DOHH2 (cell line): ENCODE results near the gene NPIPB8.
"Not testable (repeated sequence)": the region's sequence is repeated elsewhere in the genome, so short reads cannot be mapped to it uniquely, and the experiment has no call there.

Source experiments
- H3F3A ChIP-seq: fragments of 200-600 bp; sonication (generic), shearing (Covaris generic); 2 replicates; pipeline ENCODE4 v1.6.0; 2016; ENCODE audit warnings: antibody characterized with exemption, mild to moderate bottlenecking; ENCODE audit not compliant: control insufficient read depth, insufficient read depth
- H3K27ac ChIP-seq: fragments of 200-600 bp; sonication (generic); 2 replicates; pipeline ENCODE4 v1.5.1; 2014; ENCODE audit warnings: low read depth, mild to moderate bottlenecking, low read length, moderate library complexity
- H3K27me3 ChIP-seq: fragments of 200-600 bp; sonication (generic); 2 replicates; pipeline ENCODE4 v1.6.1; 2014; ENCODE audit warnings: mild to moderate bottlenecking, low read length, mixed read lengths; ENCODE audit not compliant: control insufficient read depth
- H3K36me3 ChIP-seq: fragments of 200-600 bp; sonication (generic); 2 replicates; pipeline ENCODE4 v1.6.1; 2014; ENCODE audit warnings: mild to moderate bottlenecking, low read length, moderate library complexity, mixed read lengths; ENCODE audit not compliant: control insufficient read depth
- H3K4me1 ChIP-seq: fragments of 200-600 bp; sonication (generic); 2 replicates; pipeline ENCODE4 v1.6.1; 2014; ENCODE audit warnings: mild to moderate bottlenecking, low read length, mixed read lengths; ENCODE audit not compliant: control insufficient read depth
- H3K4me2 ChIP-seq: fragments of 200-600 bp; sonication (generic); 2 replicates; pipeline ENCODE4 v1.6.0; 2014; ENCODE audit warnings: mild to moderate bottlenecking, low read length, moderate library complexity
- H3K4me3 ChIP-seq: fragments of 200-600 bp; sonication (generic); 2 replicates; pipeline ENCODE4 v1.5.1; 2014; ENCODE audit warnings: mild to moderate bottlenecking, low read length, mixed read lengths
- H3K79me2 ChIP-seq: fragments of 200-600 bp; sonication (generic); 2 replicates; pipeline ENCODE4 v1.6.1; 2014; ENCODE audit warnings: mild to moderate bottlenecking, low read length, mixed read lengths; ENCODE audit not compliant: control insufficient read depth
- H3K9me2 ChIP-seq: fragments of 200-600 bp; sonication (generic); replicated peaks from 2 replicates; pipeline ENCODE4 v1.6.1; 2014; ENCODE audit warnings: mild to moderate bottlenecking, low read length, mixed read lengths; ENCODE audit not compliant: control insufficient read depth
- H3K9me3 ChIP-seq: fragments of 200-600 bp; sonication (generic); 2 replicates; pipeline ENCODE4 v1.6.1; 2014; ENCODE audit warnings: antibody characterized with exemption, low read length, mixed read lengths; ENCODE audit not compliant: control insufficient read depth, insufficient read depth
- H4K20me1 ChIP-seq: fragments of 200-600 bp; sonication (generic); 2 replicates; pipeline ENCODE4 v1.6.0; 2014; ENCODE audit warnings: low read depth, mild to moderate bottlenecking, antibody characterized with exemption, low read length, moderate library complexity; ENCODE audit not compliant: control insufficient read depth, insufficient read depth
- EZH2phosphoT487 ChIP-seq: fragments of 200-600 bp; sonication (generic); IDR thresholded peaks from 2 replicates; pipeline ENCODE4 v1.6.1; 2017; ENCODE audit warnings: borderline replicate concordance, mild to moderate bottlenecking, antibody characterized with exemption, low read length, moderate library complexity, mixed read lengths
- TF ChIP-seq, protein P1 (sequence below): fragments of 200-600 bp; sonication (generic); IDR thresholded peaks from one replicate; pipeline ENCODE4 v1.5.1; 2014; ENCODE audit warnings: antibody characterized with exemption, mild to moderate bottlenecking, low read depth, low read length; ENCODE audit not compliant: poor library complexity, severe bottlenecking

NPIPB8 gene

DNA sequence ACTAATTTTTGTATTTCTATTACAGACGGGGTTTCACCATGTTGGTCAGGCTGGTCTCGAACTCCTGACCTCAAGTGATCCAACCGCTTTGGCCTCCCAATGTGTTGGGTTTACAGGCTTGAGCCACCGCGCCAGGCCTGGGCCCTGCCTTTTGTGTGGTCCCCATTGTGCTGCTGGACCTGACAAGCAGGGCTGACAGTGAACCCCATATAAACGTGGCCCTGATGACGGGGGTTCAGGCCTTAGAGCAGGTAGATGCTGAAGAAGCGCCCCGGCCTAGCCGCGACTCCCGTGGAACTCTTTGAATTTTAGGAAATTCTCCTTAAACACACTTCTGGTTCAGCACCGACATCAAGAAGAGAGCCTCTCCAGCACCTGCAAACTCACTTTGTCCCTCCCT is 36.3 kb upstream of the NPIPB8 start:
- H3K36me3 ChIP-seq, H3K4me3 ChIP-seq, H3K9me2 ChIP-seq, H3K4me2 ChIP-seq, H3K9me3 ChIP-seq, H4K20me1 ChIP-seq, H3K79me2 ChIP-seq, H3K27ac ChIP-seq, H3K27me3 ChIP-seq: not testable (repeated sequence)
- H3F3A ChIP-seq: peaks cover 18% of the 10 kb centered on the region
- peaks cover 21% of the 10 kb centered on the region for H3K4me1 ChIP-seq

DNA sequence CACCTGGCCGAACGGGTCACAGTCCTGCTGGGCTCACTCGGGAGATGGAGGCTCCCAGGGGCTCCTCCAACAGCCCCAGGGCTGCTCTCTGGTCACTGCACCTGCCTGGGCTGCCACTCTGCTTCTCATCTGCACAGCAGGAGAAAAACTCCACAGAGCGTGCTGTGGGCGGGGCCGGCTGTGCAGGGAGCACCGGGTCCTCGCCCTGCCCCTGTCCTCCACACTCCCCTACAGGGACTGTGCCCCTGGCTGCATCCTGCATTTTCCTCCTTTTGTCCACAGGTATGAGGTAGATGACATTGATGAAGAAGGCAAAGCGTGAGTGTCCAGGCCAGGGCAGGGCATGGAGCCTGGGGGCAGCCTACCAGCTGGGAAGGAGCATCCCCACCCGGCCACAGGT is 35.8 kb upstream of the NPIPB8 start:
- not testable (repeated sequence) for H3K9me3 ChIP-seq, H3K9me2 ChIP-seq, H4K20me1 ChIP-seq, H3K4me2 ChIP-seq, H3K4me3 ChIP-seq, H3K36me3 ChIP-seq, H3K79me2 ChIP-seq, H3K27ac ChIP-seq, H3K27me3 ChIP-seq
- H3F3A ChIP-seq: peaks cover 18% of the 10 kb centered on the region
- peaks cover 19% of the 10 kb centered on the region for H3K4me1 ChIP-seq

DNA sequence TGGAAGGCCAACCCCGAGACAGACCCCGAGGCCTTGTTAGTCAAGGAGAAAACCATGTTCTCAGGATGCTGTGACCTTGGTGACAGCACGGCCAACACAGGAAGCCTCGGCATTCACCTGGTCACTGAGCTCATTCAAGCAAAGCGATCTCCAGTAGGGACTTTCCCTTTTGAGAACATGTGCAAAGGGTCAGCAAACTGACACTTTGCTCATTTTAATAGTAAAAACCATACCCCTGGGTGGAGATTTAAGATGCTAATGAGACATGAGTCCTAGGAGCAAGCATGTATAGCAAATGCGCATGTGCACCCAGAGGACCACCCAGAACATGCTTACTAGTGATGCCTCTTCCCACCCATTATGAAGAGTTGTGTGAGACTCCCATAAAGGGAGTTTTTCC is 35.3 kb upstream of the NPIPB8 start:
- H3K79me2 ChIP-seq: no peaks in the 10 kb centered on the region
- TF ChIP-seq, protein P1, sequence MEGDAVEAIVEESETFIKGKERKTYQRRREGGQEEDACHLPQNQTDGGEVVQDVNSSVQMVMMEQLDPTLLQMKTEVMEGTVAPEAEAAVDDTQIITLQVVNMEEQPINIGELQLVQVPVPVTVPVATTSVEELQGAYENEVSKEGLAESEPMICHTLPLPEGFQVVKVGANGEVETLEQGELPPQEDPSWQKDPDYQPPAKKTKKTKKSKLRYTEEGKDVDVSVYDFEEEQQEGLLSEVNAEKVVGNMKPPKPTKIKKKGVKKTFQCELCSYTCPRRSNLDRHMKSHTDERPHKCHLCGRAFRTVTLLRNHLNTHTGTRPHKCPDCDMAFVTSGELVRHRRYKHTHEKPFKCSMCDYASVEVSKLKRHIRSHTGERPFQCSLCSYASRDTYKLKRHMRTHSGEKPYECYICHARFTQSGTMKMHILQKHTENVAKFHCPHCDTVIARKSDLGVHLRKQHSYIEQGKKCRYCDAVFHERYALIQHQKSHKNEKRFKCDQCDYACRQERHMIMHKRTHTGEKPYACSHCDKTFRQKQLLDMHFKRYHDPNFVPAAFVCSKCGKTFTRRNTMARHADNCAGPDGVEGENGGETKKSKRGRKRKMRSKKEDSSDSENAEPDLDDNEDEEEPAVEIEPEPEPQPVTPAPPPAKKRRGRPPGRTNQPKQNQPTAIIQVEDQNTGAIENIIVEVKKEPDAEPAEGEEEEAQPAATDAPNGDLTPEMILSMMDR: no peak
- no peak for TF ChIP-seq EZH2phosphoT487

DNA sequence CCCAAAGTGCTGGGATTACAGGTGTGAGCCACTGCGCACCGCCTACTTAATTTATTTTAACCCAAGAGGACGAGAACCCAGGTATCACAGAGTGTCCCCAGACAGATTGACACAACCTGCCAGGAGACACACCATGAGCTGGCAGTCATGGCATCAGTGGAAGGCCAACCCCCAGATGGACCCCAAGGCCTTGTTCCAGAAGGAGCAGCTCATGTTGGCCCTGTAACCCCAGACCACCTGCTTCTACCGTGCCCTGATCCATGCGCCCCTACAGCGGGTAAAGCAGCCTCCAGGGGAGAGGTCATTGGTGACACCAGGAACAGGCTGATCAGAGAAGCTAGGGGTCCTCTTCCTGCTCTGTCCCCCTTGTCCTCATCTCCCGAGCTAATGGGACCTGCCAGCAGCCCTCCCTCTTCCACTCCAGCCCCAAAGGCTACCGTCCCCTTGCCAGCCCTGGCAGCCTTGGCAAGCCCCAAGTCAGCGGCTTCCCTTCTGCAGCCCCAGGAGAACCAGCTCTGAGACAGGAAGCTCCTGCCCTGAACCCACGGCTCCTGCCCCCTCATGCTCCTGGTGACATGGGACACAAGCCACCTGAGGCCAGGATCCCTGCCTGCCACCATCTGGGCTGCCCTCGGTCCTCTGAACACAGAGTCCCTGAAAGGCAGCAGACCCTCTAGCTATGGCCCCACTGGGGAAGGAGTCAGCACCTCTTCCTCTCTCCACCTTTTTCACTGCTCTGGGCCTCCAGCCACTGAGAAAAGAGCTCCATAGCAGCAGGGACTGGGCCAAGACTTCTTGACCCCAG is 34.3 kb upstream of the NPIPB8 start:
- H3K4me3 ChIP-seq: no peak overlapping the region
- peaks cover 12% of the 10 kb centered on the region for H3K4me1 ChIP-seq
- no peaks in the 10 kb centered on the region for H3K79me2 ChIP-seq
- no peaks in the 10 kb centered on the region for H3K27me3 ChIP-seq
- H3K4me2 ChIP-seq: no peak overlapping the region
- H3K9me2 ChIP-seq: no peaks in the 10 kb centered on the region
- H3K27ac ChIP-seq: no peak overlapping the region
- TF ChIP-seq, protein P1: no peak
- no peak for TF ChIP-seq EZH2phosphoT487
- no peaks in the 10 kb centered on the region for H4K20me1 ChIP-seq
- H3K9me3 ChIP-seq: no peaks in the 10 kb centered on the region
- peaks cover 15% of the 10 kb centered on the region; the same call in 1 of the 2 replicates for H3K36me3 ChIP-seq
- H3F3A ChIP-seq: peaks cover 18% of the 10 kb centered on the region

More for the DNA sequence above, 35.3 kb upstream of the NPIPB8 start:
- no peaks in the 10 kb centered on the region for H3K9me2 ChIP-seq
- H3K27ac ChIP-seq: no peak overlapping the region
- peaks cover 19% of the 10 kb centered on the region for H3K4me1 ChIP-seq
- H3K4me2 ChIP-seq: peak overlapping the region; percentile 34
- H3K27me3 ChIP-seq: no peaks in the 10 kb centered on the region
- H3K36me3 ChIP-seq: peaks cover 11% of the 10 kb centered on the region; the same call in 1 of the 2 replicates
- H3K9me3 ChIP-seq: no peaks in the 10 kb centered on the region
- H4K20me1 ChIP-seq: no peaks in the 10 kb centered on the region
- no peak overlapping the region for H3K4me3 ChIP-seq
- H3F3A ChIP-seq: peaks cover 18% of the 10 kb centered on the region
